NCI-H1930 (cell line): ENCODE results near the gene COPS8.

Source experiments
- DNase-seq, 2 experiments: peaks; one replicate each; lab custom pipeline; 2025; lab: John Stamatoyannopoulos, UW

COPS8 gene

GRCh38 chr2:237064203-237065070 lies 21.3 kb upstream of the COPS8 start:
- DNase-seq = no peak

GRCh38 chr2:237065071-237065377 lies 20.7 kb upstream of the COPS8 start:
- DNase-seq = no peak

- no peak for DNase-seq
Observed at GRCh38 chr2:237066396-237066795, 19.3 kb upstream of the COPS8 start.

GRCh38 chr2:237068005-237068576 lies 17.6 kb upstream of the COPS8 start:
- DNase-seq = no peak

GRCh38 chr2:237072067-237072931 lies 13.4 kb upstream of the COPS8 start:
- peak; percentile 5 to 51 for DNase-seq

- no peak for DNase-seq
Observed at GRCh38 chr2:237073552-237073951, 12.1 kb upstream of the COPS8 start.

- DNase-seq = no peak
Observed at GRCh38 chr2:237074211-237074993, 11.3 kb upstream of the COPS8 start.

- no peak for DNase-seq
Observed at GRCh38 chr2:237075749-237076599, 9.7 kb upstream of the COPS8 start.

GRCh38 chr2:237081596-237081995 lies 4.1 kb upstream of the COPS8 start:
- no peak for DNase-seq

- no peak for DNase-seq
Observed at GRCh38 chr2:237083026-237083425, 2.7 kb upstream of the COPS8 start.

- no peak for DNase-seq
Observed at GRCh38 chr2:237084444-237084843, 1.2 kb upstream of the COPS8 start.

- no peak for DNase-seq
Observed at GRCh38 chr2:237090906-237091305, 5.2 kb downstream of the COPS8 start.

- DNase-seq = no peak
Observed at GRCh38 chr2:237091779-237092436, 6.2 kb downstream of the COPS8 start.

GRCh38 chr2:237092506-237092905 lies 6.8 kb downstream of the COPS8 start:
- no peak for DNase-seq

- DNase-seq = peak in 1 of 2 experiments; percentile 4
Observed at GRCh38 chr2:237092920-237093781, 7.5 kb downstream of the COPS8 start.

- no peak for DNase-seq
Observed at GRCh38 chr2:237096201-237096600, 10.5 kb downstream of the COPS8 start.

- DNase-seq = no peak
Observed at GRCh38 chr2:237096911-237097310, 11.2 kb downstream of the COPS8 start.

GRCh38 chr2:237097326-237097910 lies 11.7 kb downstream of the COPS8 start:
- DNase-seq = no peak
